Inflammatory macrophage treated with lipopolysaccharide for 1 hour (primary cell): ENCODE measurements around the gene GDPD4.

Source experiments
- DNase-seq, 2 donors: peaks; one replicate each; pipeline ENCODE4 v3.0.0-alpha.2; 2020 to 2022

GDPD4 gene

GRCh38 chr11:77203901-77204753 is 97.4 kb downstream of the GDPD4 start:
- DNase-seq = no peak

GRCh38 chr11:77202941-77203900 is 98.3 kb downstream of the GDPD4 start:
- DNase-seq = no peak

- no peak for DNase-seq
Measured at GRCh38 chr11:77201991-77202841, 99.3 kb downstream of the GDPD4 start.

- no peak for DNase-seq
Measured at GRCh38 chr11:77201370-77201769, 100.1 kb downstream of the GDPD4 start.

GRCh38 chr11:77200351-77201268 is 100.9 kb downstream of the GDPD4 start:
- no peak for DNase-seq

- DNase-seq = peak; percentile 30 to 43
Measured at GRCh38 chr11:77199137-77199745, 102.2 kb downstream of the GDPD4 start.

DNA sequence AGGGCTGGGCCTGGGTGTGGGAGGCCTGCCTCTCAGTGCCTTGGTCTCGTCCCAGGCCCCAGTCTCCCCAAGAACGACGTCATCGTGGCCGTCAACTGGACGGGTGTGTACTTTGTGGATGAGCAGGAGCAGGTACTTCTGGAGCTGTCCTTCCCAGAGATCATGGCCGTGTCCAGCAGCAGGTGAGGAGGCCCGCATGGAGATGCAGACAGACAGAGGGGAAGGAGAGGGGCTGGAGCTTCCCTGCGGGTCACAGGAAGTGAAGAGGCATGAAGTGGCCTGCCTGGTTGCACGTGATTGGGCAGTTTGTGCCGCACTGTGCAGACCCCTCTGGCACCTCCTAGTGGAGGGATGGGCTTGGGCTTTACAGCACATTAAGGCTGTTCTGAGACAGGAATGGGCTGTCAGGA is 103.0 kb downstream of the GDPD4 start:
- peak in 1 of 2 donors; percentile 8 for DNase-seq

DNA sequence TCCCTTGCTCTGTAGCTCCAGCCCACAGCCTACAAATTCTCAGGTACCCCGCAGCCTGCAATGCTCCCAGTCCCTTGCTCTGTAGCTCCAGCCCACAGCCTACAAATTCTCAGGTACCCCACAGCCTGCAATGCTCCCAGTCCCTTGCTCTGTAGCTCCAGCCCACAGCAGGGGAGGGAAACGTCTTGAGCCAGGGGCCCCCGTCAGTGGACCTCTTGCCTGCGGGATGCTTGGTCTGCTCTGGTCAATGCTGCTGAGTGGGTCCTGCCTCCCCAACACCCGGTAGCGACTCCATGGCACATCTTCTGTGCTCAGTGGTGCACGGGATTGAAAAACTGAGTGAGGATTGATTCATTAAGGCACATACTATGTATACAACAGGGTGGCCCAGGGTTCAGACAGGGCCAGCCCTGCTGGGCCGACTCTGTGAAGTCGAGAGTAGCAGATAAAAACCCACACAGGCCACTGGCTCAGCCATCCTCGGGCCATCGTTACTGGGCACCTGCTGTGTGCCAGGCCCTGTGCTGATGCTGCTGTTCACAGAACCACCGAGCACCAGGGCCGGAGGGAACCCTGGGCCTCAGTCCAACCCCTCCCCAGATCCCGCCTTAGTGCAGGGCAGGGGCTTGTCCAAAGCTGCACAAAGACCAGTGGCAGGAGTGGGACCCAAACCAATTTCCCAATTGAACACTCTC is 103.7 kb downstream of the GDPD4 start:
- no peak for DNase-seq

DNA sequence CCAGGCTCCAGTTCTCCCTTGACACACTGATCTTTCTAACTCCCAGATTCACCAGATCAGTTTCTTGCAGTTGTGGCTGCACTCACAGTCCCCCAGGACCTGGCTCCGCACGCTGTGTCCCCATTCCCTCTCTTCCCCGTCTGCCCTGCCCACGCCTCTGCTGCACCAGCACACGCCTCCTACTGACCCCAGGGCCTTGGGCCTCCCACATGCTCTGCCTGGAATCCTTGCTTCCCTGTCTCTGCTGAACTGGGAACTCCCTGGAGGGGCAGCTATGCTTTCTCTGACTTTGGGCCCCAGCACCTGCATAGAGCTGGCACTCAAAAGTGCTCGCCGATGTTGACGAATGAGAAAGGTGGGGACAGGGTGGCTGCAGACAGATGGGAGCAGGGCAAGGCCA is 104.5 kb downstream of the GDPD4 start:
- no peak for DNase-seq

GRCh38 chr11:77195071-77195755 is 106.3 kb downstream of the GDPD4 start:
- DNase-seq = no peak

DNA sequence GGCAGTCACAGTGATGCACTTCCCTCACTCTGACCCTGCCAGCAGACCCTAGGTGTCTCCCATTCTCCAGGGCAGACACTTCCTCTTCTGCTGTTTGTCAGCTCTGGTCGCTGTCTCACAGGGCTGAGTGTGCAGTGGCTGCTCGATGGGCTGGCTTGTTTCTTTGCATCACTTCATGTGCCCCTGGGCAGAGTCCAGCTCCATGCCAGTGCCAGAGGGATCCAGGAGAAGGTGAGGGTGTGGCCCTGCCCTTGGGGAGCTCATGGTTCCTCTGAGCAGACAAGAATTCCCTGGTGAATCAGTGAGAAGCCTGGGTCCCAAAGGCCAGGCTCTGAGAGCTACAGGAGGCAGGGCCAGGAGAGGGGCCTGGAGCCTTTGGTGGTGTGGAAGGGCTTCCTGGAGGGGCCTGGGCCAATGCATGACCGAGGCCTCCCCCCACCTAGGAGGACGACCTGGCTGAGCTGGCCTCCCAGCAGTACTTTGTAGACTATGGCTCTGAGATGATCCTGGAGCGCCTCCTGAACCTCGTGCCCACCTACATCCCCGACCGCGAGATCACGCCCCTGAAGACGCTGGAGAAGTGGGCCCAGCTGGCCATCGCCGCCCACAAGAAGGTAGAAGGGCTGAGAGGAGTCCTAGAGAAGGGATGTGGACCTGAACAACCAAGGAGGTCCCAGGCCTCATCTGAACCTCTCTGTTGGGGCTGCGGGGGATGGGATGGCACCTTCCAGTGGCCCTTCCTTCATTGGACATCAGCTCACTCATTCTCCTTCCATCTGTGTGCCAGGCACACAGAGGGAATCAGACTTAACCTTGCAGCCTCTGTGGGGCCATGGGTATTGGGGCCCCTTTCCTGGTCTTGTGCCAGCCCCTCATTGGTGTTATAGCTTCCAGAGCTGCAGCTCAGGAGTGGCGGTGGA is 107.3 kb downstream of the GDPD4 start:
- DNase-seq = no peak

DNA sequence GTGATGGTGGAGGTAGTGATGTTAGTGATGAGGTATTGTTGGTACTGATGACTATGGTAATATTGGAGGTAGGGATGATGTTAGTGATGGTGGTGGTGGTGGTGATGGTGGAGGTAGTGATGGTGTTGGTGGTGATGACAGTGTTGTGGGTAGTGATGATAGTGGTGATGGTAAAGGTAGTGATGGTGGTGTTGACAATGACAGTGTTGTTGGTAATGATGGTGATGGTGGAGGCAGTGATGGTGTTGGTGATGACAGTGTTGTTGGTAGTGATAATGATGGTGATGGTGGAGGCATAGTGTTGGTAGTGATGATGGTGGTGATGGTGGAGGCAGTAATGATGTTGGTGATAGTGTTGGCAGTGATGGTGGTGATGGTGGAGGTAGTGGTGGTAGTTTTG is 108.3 kb downstream of the GDPD4 start:
- no peak for DNase-seq

DNA sequence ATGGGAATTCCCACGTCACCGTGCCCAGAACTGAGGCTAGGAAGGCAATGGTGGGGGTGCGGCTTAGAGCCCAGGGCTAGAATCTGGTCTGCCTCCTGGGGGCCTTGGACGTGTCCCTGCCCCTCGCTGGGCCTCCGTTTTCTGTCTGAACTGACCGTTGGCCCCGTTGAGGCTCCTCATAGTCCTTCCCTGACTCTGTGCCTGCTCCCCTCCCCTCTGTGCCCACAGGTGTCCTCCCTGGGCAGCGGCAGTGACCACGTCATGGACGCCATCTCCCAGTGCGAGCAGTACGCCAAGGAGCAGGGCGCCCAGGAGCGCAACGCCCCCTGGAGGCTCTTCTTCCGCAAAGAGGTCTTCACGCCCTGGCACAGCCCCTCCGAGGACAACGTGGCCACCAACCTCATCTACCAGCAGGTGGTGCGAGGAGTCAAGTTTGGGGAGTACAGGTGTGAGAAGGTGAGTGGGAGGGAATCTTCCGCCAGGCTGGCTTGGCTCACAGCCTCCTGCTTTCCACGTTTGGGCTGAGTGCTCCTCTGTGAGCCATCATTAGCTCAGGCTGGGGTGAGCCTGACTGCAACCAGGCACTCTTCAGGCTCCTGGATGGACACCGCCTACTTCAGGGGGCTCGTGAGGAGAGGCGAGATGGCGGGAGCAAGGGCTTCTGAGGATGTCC is 109.5 kb downstream of the GDPD4 start:
- DNase-seq = peak in 1 of 2 donors; percentile 27

DNA sequence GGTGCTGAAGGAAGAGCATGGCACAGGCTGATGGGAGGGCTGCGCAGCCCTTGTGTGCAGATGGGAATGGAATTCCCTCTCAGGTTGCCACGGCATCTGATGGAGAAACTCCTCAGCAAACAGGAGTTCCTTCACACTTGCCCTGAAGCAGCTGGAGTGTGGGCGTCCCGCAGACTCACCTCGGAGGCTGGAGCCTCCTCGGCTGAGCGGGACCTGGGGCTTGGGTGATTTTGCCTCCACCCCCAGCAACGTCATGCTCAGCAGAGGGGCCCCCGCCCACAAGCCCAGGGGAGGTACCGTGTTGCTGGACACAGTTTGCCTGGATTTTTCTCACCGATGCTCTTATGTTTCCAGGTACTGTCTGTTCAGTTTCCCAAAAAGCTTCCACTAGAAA is 110.1 kb downstream of the GDPD4 start:
- DNase-seq = no peak

- DNase-seq = no peak
Measured at GRCh38 chr11:77190331-77191075, 111.0 kb downstream of the GDPD4 start.

- no peak for DNase-seq
Measured at GRCh38 chr11:77189588-77190210, 111.8 kb downstream of the GDPD4 start.
